Omental fat pad (tissue), 4 donors: ENCODE measurements around the gene STX18. TPM values are rescaled to one million over a fixed set of nuclear protein-coding genes. Genes with fewer than 3 reads are reported as not detected.
"Not testable (repeated sequence)": the region's sequence is repeated elsewhere in the genome, so short reads cannot be mapped to it uniquely, and the experiment has no call there.

ENCODE experiments used
- ATAC-seq: fragments of 150-250 bp; one replicate; pipeline ENCODE4 v1.9.1; 2016; ENCODE audit warnings: mild to moderate bottlenecking, moderate library complexity; ENCODE audit not compliant: low FRiP score
- DNase-seq: peaks from one replicate; pipeline ENCODE4 v3.0.0-alpha.2; 2019; ENCODE audit warnings: low spot score
- CTCF ChIP-seq, 3 donors: fragments of 450-650 bp; IDR thresholded peaks; one replicate each; pipeline ENCODE4 v1.5.1; 2016 to 2017; ENCODE audit warnings: antibody characterized with exemption in 3 of 3, mild to moderate bottlenecking in 3 of 3, moderate library complexity in 2 of 3
- total RNA-seq, 4 donors: library from RNA; depleted of rRNA; stranded (reverse); fragments of >200 nt; gene quantifications; one replicate each; pipeline ENCODE4 v1.1.0, GENCODE V29; 2016

STX18 gene
- total RNA-seq, 4 donors from 2014 or later = 17.7 to 30.1 (median 23.0) TPM

DNA sequence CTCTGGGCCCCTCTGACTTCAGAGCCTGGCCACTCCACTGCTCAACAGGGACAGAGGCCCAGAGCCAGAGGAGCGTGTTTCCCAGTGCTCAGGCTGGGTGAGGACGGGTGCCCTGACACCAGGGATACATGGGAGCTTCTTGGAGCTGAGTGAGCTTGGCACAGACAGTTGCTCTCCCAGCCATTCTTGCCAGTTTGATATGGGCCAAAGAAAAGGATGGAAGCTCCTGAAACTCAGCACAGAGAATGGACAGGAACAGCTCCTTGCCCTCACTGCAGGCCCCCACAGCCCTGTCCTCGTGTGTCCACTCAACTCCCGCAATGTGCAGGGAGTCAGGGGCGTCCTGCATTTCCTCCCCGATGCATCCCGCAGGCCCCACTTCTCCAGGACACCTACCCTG is 116.2 kb downstream of the STX18 start:
- TF ChIP-seq CTCF (IDR thresholded peaks at IDR 0.05) = no peak
- no peak for DNase-seq
- no peak for ATAC-seq

- ATAC-seq (no peak), DNase-seq (no peak)
- TF ChIP-seq CTCF (IDR thresholded peaks at IDR 0.05) = no peak
Measured at GRCh38 chr4:4425119-4425690, 116.6 kb downstream of the STX18 start.

DNA sequence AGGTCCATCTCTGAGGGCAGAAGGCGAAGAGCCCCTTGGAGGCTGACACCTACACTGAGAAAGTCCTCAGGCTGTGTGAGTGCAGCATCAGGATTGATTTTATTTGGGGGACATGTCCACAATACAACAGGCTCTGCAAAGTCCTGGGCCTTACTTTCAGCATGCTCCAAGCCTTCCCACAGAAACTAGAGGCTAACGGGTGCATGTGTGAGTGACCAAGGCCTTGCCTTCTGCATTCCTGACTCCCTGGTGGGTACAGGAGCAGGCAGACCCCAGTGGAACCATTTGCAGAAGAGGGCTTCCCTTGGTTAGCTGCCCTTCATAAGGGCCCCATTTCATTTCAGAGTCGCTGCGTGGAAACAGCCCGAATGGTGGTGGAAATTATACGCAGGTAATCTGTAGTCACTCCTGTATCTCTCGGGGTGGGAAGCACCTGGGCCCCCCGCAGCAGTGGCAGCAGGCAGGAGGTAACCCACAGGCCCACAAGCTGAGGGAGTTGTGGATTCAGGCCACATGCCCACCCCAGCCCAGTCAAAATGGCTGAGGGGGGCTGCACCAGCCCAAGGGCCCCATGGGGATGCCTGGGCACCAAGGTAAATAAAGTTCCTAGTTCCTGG is 117.2 kb downstream of the STX18 start:
- TF ChIP-seq CTCF (IDR thresholded peaks at IDR 0.05) = no peak
- no peak for DNase-seq

DNA sequence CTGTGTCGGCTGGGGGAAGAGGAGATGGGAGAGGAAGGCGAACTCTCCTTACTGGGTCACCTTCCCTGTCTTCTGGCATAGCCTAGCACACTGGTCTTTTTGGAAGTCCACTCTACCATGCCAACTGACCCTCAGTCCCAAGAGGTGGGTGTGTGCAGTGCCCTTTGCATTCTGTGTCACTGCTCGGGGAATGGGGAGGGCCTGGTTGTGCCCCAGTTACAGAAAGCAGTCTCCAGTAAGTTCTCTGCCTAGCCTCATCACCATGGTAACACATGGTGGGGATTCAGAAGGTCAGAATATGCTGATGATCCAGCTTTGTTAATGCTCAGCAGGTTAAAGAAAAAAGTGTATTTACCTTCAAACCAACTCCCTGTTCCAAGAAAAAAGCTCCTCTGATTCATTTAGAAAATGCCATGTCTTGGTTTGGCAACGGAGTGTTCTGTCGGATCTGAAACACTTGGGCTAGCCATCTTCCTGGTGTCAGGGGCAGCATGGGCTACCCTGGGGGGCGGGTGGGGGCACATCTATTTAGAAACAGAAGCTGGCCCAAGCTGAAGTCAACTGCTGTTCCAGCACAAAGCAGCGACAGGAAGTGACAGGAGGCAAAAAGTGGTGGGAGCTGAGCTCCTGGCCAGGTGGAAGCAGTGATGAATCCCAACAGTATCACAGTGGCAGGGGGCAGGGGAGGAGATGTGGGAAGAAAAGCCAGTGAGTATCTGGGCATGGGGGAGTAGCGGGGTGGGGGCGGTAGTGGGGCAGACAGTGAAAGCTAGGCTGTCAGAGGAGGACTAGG is 117.9 kb downstream of the STX18 start:
- TF ChIP-seq CTCF (IDR thresholded peaks at IDR 0.05) = no peak
- ATAC-seq (no peak), DNase-seq (no peak)

More for the DNA sequence above, 117.2 kb downstream of the STX18 start:
- ATAC-seq = no peak

DNA sequence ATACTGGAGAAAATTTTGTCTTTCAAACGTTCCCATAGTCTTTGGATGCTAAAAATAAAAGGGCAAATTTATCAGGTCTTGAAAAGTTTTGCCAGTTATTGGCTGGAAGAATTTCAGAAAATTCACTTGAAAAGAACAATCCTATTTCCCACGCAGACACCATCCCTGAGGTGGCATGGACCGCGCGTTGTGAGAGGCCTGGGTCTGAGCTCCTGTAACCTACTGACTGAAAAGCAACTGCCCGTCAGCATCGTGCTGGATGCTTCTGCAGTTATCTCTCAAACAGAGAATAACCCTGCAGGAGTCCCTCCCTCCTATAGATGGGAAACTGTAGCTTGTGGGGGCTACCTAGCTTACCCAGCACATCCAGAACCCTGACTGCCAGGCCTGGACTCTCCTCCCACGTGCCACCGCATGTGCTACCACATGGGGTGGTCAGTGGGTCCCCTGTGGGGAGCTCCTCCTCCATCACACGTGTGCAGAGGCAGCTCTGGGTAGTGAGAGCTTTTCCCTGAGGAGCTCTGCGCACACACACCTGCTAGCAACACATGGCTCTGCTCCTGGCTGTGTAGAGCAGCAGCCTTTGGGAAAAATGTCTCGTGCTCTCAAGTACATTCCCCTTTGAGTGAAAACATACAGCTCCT is 118.9 kb downstream of the STX18 start:
- no peak for TF ChIP-seq CTCF (IDR thresholded peaks at IDR 0.05)
- no peak for DNase-seq
- ATAC-seq = no peak

DNA sequence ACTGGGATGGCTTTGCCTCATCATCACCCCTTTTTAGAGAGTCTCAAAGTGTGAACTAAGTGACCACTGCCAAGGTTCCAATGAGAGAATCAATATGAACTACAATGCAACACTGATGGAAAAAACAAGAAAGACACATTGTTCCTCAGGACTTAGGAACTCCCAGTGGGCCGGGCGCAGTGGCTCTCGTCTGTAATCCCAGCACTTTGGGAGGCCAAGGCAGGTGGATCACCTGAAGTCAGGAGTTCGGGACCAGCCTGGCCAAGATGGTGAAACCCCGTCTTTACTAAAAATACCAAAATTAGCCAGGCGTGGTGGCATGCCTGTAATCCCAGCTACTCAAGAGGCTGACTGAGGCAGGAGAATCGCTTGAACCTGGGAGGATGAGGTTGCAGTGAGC is 119.7 kb downstream of the STX18 start:
- not testable (repeated sequence) for DNase-seq

DNA sequence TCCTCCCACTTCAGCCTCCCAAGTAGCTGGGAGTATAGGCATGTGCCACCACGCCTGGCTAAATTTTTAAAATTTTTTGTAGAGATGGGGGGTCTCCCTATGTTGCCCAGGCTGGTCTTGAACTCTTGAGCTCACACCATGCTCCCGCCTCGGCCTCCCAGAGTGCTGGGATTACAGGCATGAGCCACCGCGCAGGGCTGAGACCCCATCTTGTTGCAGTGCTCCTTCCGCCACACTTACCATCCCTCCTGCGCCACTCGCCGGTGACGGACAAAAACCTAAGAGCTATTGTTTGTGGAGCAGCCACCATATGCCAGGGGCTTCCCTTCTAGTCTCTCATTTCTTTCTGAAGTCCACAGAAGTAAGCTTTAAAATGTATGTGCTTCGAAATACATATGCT is 120.5 kb downstream of the STX18 start:
- no peak for TF ChIP-seq CTCF (IDR thresholded peaks at IDR 0.05)
- DNase-seq (no peak), ATAC-seq (no peak)

More for the DNA sequence above, 119.7 kb downstream of the STX18 start:
- not testable (repeated sequence) for ATAC-seq
